Breast epithelium (tissue), 3 donors: ENCODE data around the gene ZNF366.

Source experiments
- CTCF ChIP-seq, 3 donors: fragments of 450-650 bp; IDR thresholded peaks; one replicate each; pipeline ENCODE4 v1.5.1; 2016 to 2017; ENCODE audit warnings: antibody characterized with exemption in 3 of 3, mild to moderate bottlenecking in 3 of 3, moderate library complexity in 3 of 3
- POLR2A ChIP-seq: fragments of 450-650 bp; IDR thresholded peaks from one replicate; pipeline ENCODE4 v1.6.1; 2016; ENCODE audit warnings: antibody characterized with exemption, mild to moderate bottlenecking, moderate library complexity
- POLR2AphosphoS5 ChIP-seq, 3 donors: sonication (generic); formaldehyde crosslinking; IDR thresholded peaks; one replicate each; pipeline ENCODE4 v1.6.1; 2017; ENCODE audit warnings: antibody characterized with exemption in 3 of 3

- TF ChIP-seq CTCF (IDR thresholded peaks at IDR 0.05): no peak
- no peak for TF ChIP-seq POLR2A
- no peak for TF ChIP-seq POLR2AphosphoS5 (IDR thresholded peaks at IDR 0.05)
These were observed 23.0 kb upstream of the ZNF366 start for GRCh38 chr5:72530196-72530595.
